Measurements from ENCODE around the gene MATN1. TPM values are rescaled to one million over a fixed set of nuclear protein-coding genes. Genes with fewer than 3 reads are reported as not detected.

Gene MATN1
- total RNA-seq: 0.19 to 0.82 TPM (median 0.47 TPM) in 3 replicates
- long read RNA-seq: 0 reads

GRCh38 chr1:30723331-30723755, at the start of gene MATN1:
TSS of gene MATN1 (minus strand) at chr1:30723585. CDS start at chr1:30723551, 34 bp downstream.
- Mint-ChIP-seq H3K9me3 (ENCODE audit: low read depth) (no peaks in the 10 kb centered on the region), H3K27ac (ENCODE audit: unreplicated experiment) (no peak within 1 kb of the TSS), H3K36me3 (ENCODE audit: low read depth) (peaks cover 4% of the 10 kb centered on the region), H3K27me3 (ENCODE audit: low read depth) (no peaks in the 10 kb centered on the region), H3K4me1 (ENCODE audit: low read depth) (peaks cover 14% of the 10 kb centered on the region), H3K4me3 (ENCODE audit: unreplicated experiment) (no peak within 1 kb of the TSS)
- DNase-seq (ENCODE audit: low spot score): no peak
- TF ChIP-seq CTCF (IDR thresholded peaks at IDR 0.05): no peak

GRCh38 chr1:30771005-30771404, 47.6 kb upstream of the MATN1 start:
- TF ChIP-seq CTCF (IDR thresholded peaks at IDR 0.05): no peak
- H3K4me1 Mint-ChIP-seq (ENCODE audit: low read depth): no peaks in the 10 kb centered on the region
- H3K36me3 Mint-ChIP-seq (ENCODE audit: low read depth): no peaks in the 10 kb centered on the region
- peaks cover 6% of the 10 kb centered on the region for H3K27me3 Mint-ChIP-seq (ENCODE audit: low read depth)
- H3K27ac Mint-ChIP-seq (ENCODE audit: unreplicated experiment): no peak overlapping the region
- DNase-seq (ENCODE audit: low spot score): no peak
- no peaks in the 10 kb centered on the region for H3K9me3 Mint-ChIP-seq (ENCODE audit: low read depth)
- H3K4me3 Mint-ChIP-seq (ENCODE audit: unreplicated experiment): no peak overlapping the region

- H3K36me3 Mint-ChIP-seq (ENCODE audit: low read depth): no peaks in the 10 kb centered on the region
- H3K4me1 Mint-ChIP-seq (ENCODE audit: low read depth): no peaks in the 10 kb centered on the region
- peaks cover 6% of the 10 kb centered on the region for H3K27me3 Mint-ChIP-seq (ENCODE audit: low read depth)
- H3K9me3 Mint-ChIP-seq (ENCODE audit: low read depth): no peaks in the 10 kb centered on the region
- no peak overlapping the region for H3K4me3 Mint-ChIP-seq (ENCODE audit: unreplicated experiment)
- TF ChIP-seq CTCF (IDR thresholded peaks at IDR 0.05): no peak
- no peak for DNase-seq (ENCODE audit: low spot score)
- H3K27ac Mint-ChIP-seq (ENCODE audit: unreplicated experiment): no peak overlapping the region
Measured at GRCh38 chr1:30770150-30770549, 46.8 kb upstream of the MATN1 start.

GRCh38 chr1:30768830-30769718, 45.7 kb upstream of the MATN1 start:
- Mint-ChIP-seq H3K27ac (ENCODE audit: unreplicated experiment) (no peak overlapping the region), H3K4me1 (ENCODE audit: low read depth) (no peaks in the 10 kb centered on the region)

More at GRCh38 chr1:30768830-30769718, 45.7 kb upstream of the MATN1 start:
- DNase-seq (ENCODE audit: low spot score): no peak
- Mint-ChIP-seq H3K36me3 (ENCODE audit: low read depth) (no peaks in the 10 kb centered on the region), H3K9me3 (ENCODE audit: low read depth) (no peaks in the 10 kb centered on the region), H3K27me3 (ENCODE audit: low read depth) (peaks cover 6% of the 10 kb centered on the region), H3K4me3 (ENCODE audit: unreplicated experiment) (no peak overlapping the region)
- TF ChIP-seq CTCF (IDR thresholded peaks at IDR 0.05): no peak
